ENCODE measurements around the gene SLAMF6.

GRCh38 chr1:160453443-160453842, 69.6 kb downstream of the SLAMF6 start:
- no peak for TF ChIP-seq CTCF (IDR thresholded peaks at IDR 0.05; ENCODE audit: low read depth, low read length, missing input control)
- no peak for TF ChIP-seq SP1 (IDR thresholded peaks at IDR 0.05)
- no peak for TF ChIP-seq RXRA (IDR thresholded peaks at IDR 0.05)
- TF ChIP-seq MAX (IDR thresholded peaks at IDR 0.05), result no peak
- no peak for TF ChIP-seq RAD21 (IDR thresholded peaks at IDR 0.05)

All from liver (tissue), 3 donors.